K562 (cell line): ENCODE results near the gene UPF2. TPM values are rescaled to one million over a fixed set of nuclear protein-coding genes. Genes with fewer than 3 reads are reported as not detected.
A peak's percentile ranks its signal among the peaks of the same experiment; 100 is the strongest.

ENCODE experiments used
- HBP1 ChIP-seq: fragments of 450-650 bp; formaldehyde crosslinking; IDR thresholded peaks from 2 replicates; pipeline ENCODE4 v1.4.0; 2022; ENCODE audit warnings: missing genetic modification characterization
- KAT7 ChIP-seq: sonication (generic); formaldehyde crosslinking; IDR thresholded peaks from 2 replicates; pipeline ENCODE4 v1.8.0; 2022; ENCODE audit warnings: missing genetic modification reagents, mild to moderate bottlenecking, borderline replicate concordance
- MTF1 ChIP-seq: fragments of 250-450 bp; sonication (Bioruptor Pico); IDR thresholded peaks from 2 replicates; pipeline ENCODE4 v1.9.0; 2021; ENCODE audit warnings: moderate library complexity, mild to moderate bottlenecking, inconsistent platforms, borderline replicate concordance
- MYC ChIP-seq, 2 experiments: fragments of 250-450 bp in 1 of 2; sonication (Bioruptor Pico) in 1 of 2; IDR thresholded peaks; 2 replicates each; pipeline versions ENCODE4 v1.5.1 to v1.6.1; 2012 to 2021; ENCODE audit warnings: low read depth in 2 of 2, borderline replicate concordance in 1 of 2, improper control_type of control experiment in 1 of 2, low read length in 1 of 2, mild to moderate bottlenecking in 1 of 2, moderate library complexity in 1 of 2
- NELFE ChIP-seq: IDR thresholded peaks from 2 replicates; pipeline ENCODE4 v1.6.1; 2011; ENCODE audit warnings: mild to moderate bottlenecking; ENCODE audit not compliant: insufficient read depth, insufficient read length
- POLR2B ChIP-seq: fragments of 450-650 bp; IDR thresholded peaks from 2 replicates; pipeline ENCODE4 v1.6.1; 2018; ENCODE audit warnings: low read depth; ENCODE audit not compliant: partially characterized antibody
- PTRF ChIP-seq: fragments of 450-650 bp; IDR thresholded peaks from 2 replicates; pipeline ENCODE4 v1.6.1; 2016; ENCODE audit warnings: mild to moderate bottlenecking, missing genetic modification characterization, missing compliant biosample characterization
- RFX7 ChIP-seq: fragments of 250-450 bp; sonication (Bioruptor Pico); IDR thresholded peaks from 2 replicates; pipeline ENCODE4 v1.5.1; 2021; ENCODE audit warnings: mild to moderate bottlenecking
- SAP30 ChIP-seq: fragments of 200-600 bp; sonication (generic); IDR thresholded peaks from 2 replicates; pipeline ENCODE4 v1.6.1; 2012; ENCODE audit warnings: borderline replicate concordance, low read depth, mild to moderate bottlenecking, moderate library complexity, low read length, control low read depth, inconsistent platforms; ENCODE audit not compliant: insufficient read depth, poor library complexity, severe bottlenecking
- SNRNP70 ChIP-seq: fragments of 200-400 bp; formaldehyde crosslinking; optimal IDR thresholded peaks from 2 replicates; pipeline ENCODE3; 2017; ENCODE audit warnings: low read depth, low read length
- VEZF1 ChIP-seq: fragments of 200-800 bp; sonication (Bioruptor generic); IDR thresholded peaks from 2 replicates; pipeline ENCODE4 v1.6.1; 2017; ENCODE audit warnings: missing genetic modification characterization, missing compliant biosample characterization
- XRCC3 ChIP-seq: fragments of 450-650 bp; IDR thresholded peaks from 2 replicates; pipeline ENCODE4 v1.6.1; 2017; ENCODE audit warnings: mild to moderate bottlenecking, moderate library complexity
- ZNF318 ChIP-seq, 2 experiments: fragments of 450-650 bp; IDR thresholded peaks; 2 replicates each; pipeline ENCODE4 v1.6.1; 2016; ENCODE audit warnings: mild to moderate bottlenecking in 2 of 2, borderline replicate concordance in 1 of 2, low read depth in 1 of 2, moderate library complexity in 1 of 2
- ZNF324 ChIP-seq: fragments of 250-450 bp; sonication (Bioruptor Pico); IDR thresholded peaks from 2 replicates; pipeline ENCODE4 v1.4.0; 2020; ENCODE audit warnings: mild to moderate bottlenecking
- ZNF431 ChIP-seq: sonication (generic); formaldehyde crosslinking; IDR thresholded peaks from 2 replicates; pipeline ENCODE4 v1.8.0; 2022; ENCODE audit warnings: mild to moderate bottlenecking, missing genetic modification reagents
- polyA plus RNA-seq, 8 experiments: library from polyadenylated mRNA; depleted of rRNA in 4 of 8; stranded (reverse) in 5 of 8; unstranded in 3 of 8; fragments of >200 nt; fragmentation: Nextera tagmentation in 2 of 8; fragmentation: Illumina TruSeq in 1 of 8; extraction: Ambion mirVana in 2 of 8; extraction: Trizol in 1 of 8; gene quantifications; 2 replicates each; pipeline versions ENCODE4 v1.2.1 to v1.2.3, GENCODE V29; 2011 to 2014; ENCODE audit warnings: inconsistent platforms in 1 of 8, missing spikeins in 1 of 8
- total RNA-seq, 7 experiments: library from RNA; depleted of rRNA in 6 of 7; stranded (reverse); fragments of >200 nt in 6 of 7; fragmentation: Illumina TruSeq in 2 of 7; extraction: Trizol in 2 of 7; gene quantifications; 2 replicates each; pipeline versions ENCODE4 v1.2.1 to v1.2.3, GENCODE V29; 2011 to 2021; ENCODE audit warnings: low replicate concordance in 1 of 7

Gene UPF2
- total and polyA plus RNA-seq, 9 of the 15 experiments (the other 6 are each of a cell fraction or from before 2014, with no cell fraction given), result 13.9 to 37.7 (median 23.7) TPM

- TF ChIP-seq VEZF1 (CRISPR knock-in tag), result peak; percentile 86
- no peak for TF ChIP-seq NELFE
- no peak for TF ChIP-seq SAP30
- no peak for TF ChIP-seq RFX7 (CRISPR knock-in tag)
- no peak for TF ChIP-seq MTF1 (CRISPR knock-in tag)
- TF ChIP-seq MYC (IDR thresholded peaks at IDR 0.05; ENCODE audit: low read depth, low read length), result peak; percentile 71
- TF ChIP-seq MYC (CRISPR knock-in tag; IDR thresholded peaks at IDR 0.05; ENCODE audit: borderline replicate concordance, low read depth), result no peak
- TF ChIP-seq XRCC3, result no peak
- 0 out of 4 replicates have a peak, but pooled peaks of 1 of the 2 experiments have one; percentile 64 for TF ChIP-seq ZNF318 (IDR thresholded peaks at IDR 0.05; ENCODE audit: borderline replicate concordance in 1 of 2, low read depth in 1 of 2)
- peak; percentile 44; the same call in 1 of the 2 replicates for TF ChIP-seq ZNF431
- TF ChIP-seq HBP1, result peak; percentile 6; the same call in 1 of the 2 replicates
- peak; percentile 96 for TF ChIP-seq POLR2B
- TF ChIP-seq ZNF324 (CRISPR knock-in tag), result no peak
- no peak for TF ChIP-seq PTRF (tag)
- no peak for TF ChIP-seq KAT7
- TF ChIP-seq SNRNP70, result no peak
Measured at GRCh38 chr10:11898372-11899066, 144.1 kb downstream of the UPF2 start (continued).
